Astrocyte (in vitro differentiated cells and primary cell): ENCODE results near the gene SGSM2. TPM values are rescaled to one million over a fixed set of nuclear protein-coding genes. Genes with fewer than 3 reads are reported as not detected.

Experiments used
- DNase-seq: peaks from one replicate; pipeline ENCODE4 v3.0.0-alpha.2; 2010; ENCODE audit warnings: low read depth
- FAIRE-seq: peaks from 2 replicates; lab custom pipeline; 2011; peaks lifted over from hg19 to GRCh38; lab: Jason Lieb, UNC
- H2AFZ ChIP-seq: 2 replicates; pipeline ENCODE4 v1.6.0; 2012; ENCODE audit warnings: low read depth, low read length, inconsistent platforms
- H3K27ac ChIP-seq: 2 replicates; pipeline ENCODE4 v1.5.1; 2011; ENCODE audit warnings: low read depth, low read length, inconsistent platforms
- H3K27me3 ChIP-seq: 2 replicates; pipeline ENCODE4 v1.6.0; 2011; ENCODE audit warnings: low read length, inconsistent platforms; ENCODE audit not compliant: insufficient read depth
- H3K36me3 ChIP-seq: 2 replicates; pipeline ENCODE4 v1.5.1; 2011; ENCODE audit warnings: low read length, inconsistent platforms; ENCODE audit not compliant: insufficient read depth
- H3K4me1 ChIP-seq: 2 replicates; pipeline ENCODE4 v1.5.1; 2011; ENCODE audit warnings: low read length, inconsistent platforms; ENCODE audit not compliant: insufficient read depth
- H3K4me2 ChIP-seq: 2 replicates; pipeline ENCODE4 v1.6.0; 2012; ENCODE audit warnings: low read length, inconsistent platforms
- H3K4me3 ChIP-seq: 2 replicates; pipeline ENCODE4 v1.5.1; 2011; ENCODE audit warnings: low read depth, mild to moderate bottlenecking, low read length, inconsistent platforms; ENCODE audit not compliant: insufficient read depth
- H3K79me2 ChIP-seq: 2 replicates; pipeline ENCODE4 v1.6.0; 2012; ENCODE audit warnings: mild to moderate bottlenecking, low read length, inconsistent platforms; ENCODE audit not compliant: insufficient read depth
- H3K9ac ChIP-seq: 2 replicates; pipeline ENCODE4 v1.6.0; 2012; ENCODE audit warnings: mild to moderate bottlenecking, low read length, inconsistent platforms
- H3K9me3 ChIP-seq: 2 replicates; pipeline ENCODE4 v1.5.1; 2012; ENCODE audit warnings: low read depth, mild to moderate bottlenecking, low read length, inconsistent platforms; ENCODE audit not compliant: insufficient read depth
- H4K20me1 ChIP-seq: 2 replicates; pipeline ENCODE4 v1.6.0; 2012; ENCODE audit warnings: low read length, inconsistent platforms; ENCODE audit not compliant: insufficient read depth
- H3K27ac Mint-ChIP-seq: one replicate; pipeline ENCODE4 v1.8.0; 2021; ENCODE audit warnings: mild to moderate bottlenecking, mixed read lengths; ENCODE audit not compliant: unreplicated experiment
- H3K27me3 Mint-ChIP-seq: one replicate; pipeline ENCODE4 v1.8.0; 2021; ENCODE audit warnings: low read depth, mixed read lengths; ENCODE audit not compliant: unreplicated experiment
- H3K36me3 Mint-ChIP-seq: one replicate; pipeline ENCODE4 v1.8.0; 2021; ENCODE audit warnings: low read depth, mixed read lengths; ENCODE audit not compliant: unreplicated experiment
- H3K4me1 Mint-ChIP-seq: one replicate; pipeline ENCODE4 v1.8.0; 2021; ENCODE audit warnings: low read depth, mixed read lengths; ENCODE audit not compliant: unreplicated experiment
- H3K4me3 Mint-ChIP-seq: one replicate; pipeline ENCODE4 v1.8.0; 2021; ENCODE audit warnings: mild to moderate bottlenecking, moderate library complexity, mixed read lengths; ENCODE audit not compliant: unreplicated experiment
- H3K9me3 Mint-ChIP-seq: one replicate; pipeline ENCODE4 v1.8.0; 2021; ENCODE audit warnings: mild to moderate bottlenecking, mixed read lengths; ENCODE audit not compliant: unreplicated experiment
- EZH2 ChIP-seq: IDR thresholded peaks from 2 replicates; pipeline ENCODE4 v1.6.1; 2012; ENCODE audit warnings: mild to moderate bottlenecking, low read length, inconsistent platforms; ENCODE audit not compliant: insufficient read depth
- total RNA-seq: library from RNA; stranded (reverse); gene quantifications from 2 replicates; pipeline ENCODE4 v1.2.1, GENCODE V29; 2021
- TF ChIP-seq, protein P1 (sequence below): IDR thresholded peaks from 2 replicates; pipeline ENCODE4 v1.5.1; 2011; ENCODE audit warnings: low read depth, mild to moderate bottlenecking, inconsistent platforms, low read length, moderate library complexity; ENCODE audit not compliant: insufficient read depth

Gene SGSM2
- total RNA-seq, 1 donor from 2014 or later = 62.1 TPM

GRCh38 chr17:2362881-2363280 lies 25.6 kb downstream of the SGSM2 start:
- Histone ChIP-seq H3K27me3 (no peaks in the 10 kb centered on the region), H3K27ac (no peak overlapping the region), H2AFZ (no peak overlapping the region), H3K4me1 (peaks cover 19% of the 10 kb centered on the region), H3K9ac (no peak overlapping the region), H3K9me3 (no peaks in the 10 kb centered on the region), H3K4me2 (no peak overlapping the region), H3K36me3 (no peaks in the 10 kb centered on the region), H3K4me3 (no peak overlapping the region), H3K79me2 (no peaks in the 10 kb centered on the region), H4K20me1 (peaks cover 61% of the 10 kb centered on the region)
- Mint-ChIP-seq H3K36me3 (peaks cover 19% of the 10 kb centered on the region), H3K4me3 (no peak overlapping the region), H3K4me1 (peaks cover 9% of the 10 kb centered on the region), H3K27me3 (no peaks in the 10 kb centered on the region), H3K27ac (no peak overlapping the region), H3K9me3 (no peaks in the 10 kb centered on the region)
- TF ChIP-seq, protein P1, sequence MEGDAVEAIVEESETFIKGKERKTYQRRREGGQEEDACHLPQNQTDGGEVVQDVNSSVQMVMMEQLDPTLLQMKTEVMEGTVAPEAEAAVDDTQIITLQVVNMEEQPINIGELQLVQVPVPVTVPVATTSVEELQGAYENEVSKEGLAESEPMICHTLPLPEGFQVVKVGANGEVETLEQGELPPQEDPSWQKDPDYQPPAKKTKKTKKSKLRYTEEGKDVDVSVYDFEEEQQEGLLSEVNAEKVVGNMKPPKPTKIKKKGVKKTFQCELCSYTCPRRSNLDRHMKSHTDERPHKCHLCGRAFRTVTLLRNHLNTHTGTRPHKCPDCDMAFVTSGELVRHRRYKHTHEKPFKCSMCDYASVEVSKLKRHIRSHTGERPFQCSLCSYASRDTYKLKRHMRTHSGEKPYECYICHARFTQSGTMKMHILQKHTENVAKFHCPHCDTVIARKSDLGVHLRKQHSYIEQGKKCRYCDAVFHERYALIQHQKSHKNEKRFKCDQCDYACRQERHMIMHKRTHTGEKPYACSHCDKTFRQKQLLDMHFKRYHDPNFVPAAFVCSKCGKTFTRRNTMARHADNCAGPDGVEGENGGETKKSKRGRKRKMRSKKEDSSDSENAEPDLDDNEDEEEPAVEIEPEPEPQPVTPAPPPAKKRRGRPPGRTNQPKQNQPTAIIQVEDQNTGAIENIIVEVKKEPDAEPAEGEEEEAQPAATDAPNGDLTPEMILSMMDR = no peak
- no peak for TF ChIP-seq EZH2
- FAIRE-seq (no peak), DNase-seq (no peak)

GRCh38 chr17:2363318-2363717 lies 26.0 kb downstream of the SGSM2 start:
- Histone ChIP-seq H3K9me3 (no peaks in the 10 kb centered on the region), H3K4me3 (no peak overlapping the region), H3K27ac (no peak overlapping the region), H3K4me2 (no peak overlapping the region), H2AFZ (no peak overlapping the region), H3K79me2 (no peaks in the 10 kb centered on the region), H3K27me3 (no peaks in the 10 kb centered on the region), H3K36me3 (no peaks in the 10 kb centered on the region), H4K20me1 (peaks cover 60% of the 10 kb centered on the region), H3K9ac (no peak overlapping the region), H3K4me1 (peaks cover 17% of the 10 kb centered on the region)
- Mint-ChIP-seq H3K27me3 (no peaks in the 10 kb centered on the region), H3K4me1 (peaks cover 9% of the 10 kb centered on the region), H3K36me3 (peaks cover 20% of the 10 kb centered on the region), H3K9me3 (no peaks in the 10 kb centered on the region), H3K27ac (no peak overlapping the region), H3K4me3 (no peak overlapping the region)
- no peak for DNase-seq
- TF ChIP-seq, protein P1 = no peak
- TF ChIP-seq EZH2 = no peak
- no peak for FAIRE-seq

DNA sequence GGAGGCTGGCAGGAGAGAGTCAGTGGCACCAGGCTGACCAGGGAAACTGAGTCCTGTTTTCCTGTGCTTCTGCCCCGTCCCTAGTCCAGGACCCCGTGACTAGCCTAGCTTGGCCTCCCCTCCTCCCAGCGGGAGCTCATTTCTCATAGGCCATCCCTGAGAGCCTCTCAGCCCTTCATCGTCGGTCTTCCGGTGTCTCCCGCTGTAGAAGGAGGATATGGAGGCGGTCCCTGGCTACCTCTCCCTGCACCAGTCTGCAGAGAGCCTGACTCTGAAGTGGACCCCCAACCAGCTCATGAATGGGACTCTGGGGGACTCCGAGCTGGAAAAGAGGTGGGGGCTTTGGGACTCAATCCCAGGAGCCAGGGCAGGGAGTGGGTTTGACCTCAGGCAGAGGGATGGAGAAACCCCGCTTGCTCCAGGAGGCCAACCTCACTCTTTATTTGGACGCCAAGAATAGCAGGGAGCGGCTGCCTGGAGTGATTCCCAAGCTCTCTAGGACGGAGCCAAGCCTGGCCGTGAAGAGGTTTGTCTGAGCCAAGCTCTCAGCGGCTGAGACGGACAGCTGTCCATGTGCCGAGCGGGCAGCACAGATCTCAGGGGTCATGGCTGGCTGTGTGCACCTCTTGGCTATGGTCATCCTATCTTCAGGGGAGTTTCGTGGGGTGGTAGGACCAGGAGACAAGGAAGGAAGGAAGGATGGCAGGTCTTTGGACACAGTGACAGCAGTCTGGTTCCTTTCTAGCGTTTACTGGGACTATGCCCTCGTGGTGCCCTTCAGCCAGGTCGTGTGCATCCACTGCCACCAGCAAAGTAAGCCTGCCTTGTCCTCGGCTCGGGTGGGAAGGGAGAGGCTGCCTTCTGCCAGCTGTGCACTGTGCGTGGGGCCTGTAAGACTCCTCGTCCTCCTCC lies 26.8 kb downstream of the SGSM2 start:
- Histone ChIP-seq H3K36me3 (no peaks in the 10 kb centered on the region), H3K9ac (no peak overlapping the region), H3K9me3 (no peaks in the 10 kb centered on the region), H3K4me2 (no peak overlapping the region), H3K79me2 (no peaks in the 10 kb centered on the region), H2AFZ (no peak overlapping the region), H3K4me3 (no peak overlapping the region), H4K20me1 (peaks cover 57% of the 10 kb centered on the region), H3K27me3 (no peaks in the 10 kb centered on the region), H3K4me1 (peaks cover 11% of the 10 kb centered on the region), H3K27ac (no peak overlapping the region)
- DNase-seq = no peak
- H3K4me1 Mint-ChIP-seq = peaks cover 7% of the 10 kb centered on the region
- no peaks in the 10 kb centered on the region for H3K27me3 Mint-ChIP-seq
- no peaks in the 10 kb centered on the region for H3K9me3 Mint-ChIP-seq
- H3K4me3 Mint-ChIP-seq = no peak overlapping the region
- no peak overlapping the region for H3K27ac Mint-ChIP-seq
- peaks cover 20% of the 10 kb centered on the region for H3K36me3 Mint-ChIP-seq
- TF ChIP-seq EZH2 = no peak
- TF ChIP-seq, protein P1 = no peak
- no peak for FAIRE-seq
